ENCODE data around the gene CHST9.

The CHST9 gene

DNA sequence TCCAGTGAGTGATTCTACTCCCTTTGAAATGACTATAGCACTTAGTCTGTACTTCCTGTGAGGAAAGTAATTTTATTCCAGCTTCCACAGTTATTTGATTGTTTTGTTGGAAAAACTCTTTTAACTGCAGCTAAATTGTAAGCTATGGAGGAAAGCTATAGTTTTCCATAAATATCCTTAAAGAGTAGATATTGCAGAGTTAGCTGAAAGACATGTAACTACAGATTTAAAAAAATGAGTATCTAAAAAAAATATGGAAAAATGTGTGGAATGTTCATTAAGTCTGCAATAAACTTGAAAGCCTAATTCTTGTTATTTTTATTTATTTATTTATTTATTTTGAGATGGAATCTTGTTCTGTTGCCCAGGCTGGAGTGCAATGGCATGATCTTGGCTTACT is 262.8 kb downstream of the CHST9 start:
- DNase-seq: no peak

DNA sequence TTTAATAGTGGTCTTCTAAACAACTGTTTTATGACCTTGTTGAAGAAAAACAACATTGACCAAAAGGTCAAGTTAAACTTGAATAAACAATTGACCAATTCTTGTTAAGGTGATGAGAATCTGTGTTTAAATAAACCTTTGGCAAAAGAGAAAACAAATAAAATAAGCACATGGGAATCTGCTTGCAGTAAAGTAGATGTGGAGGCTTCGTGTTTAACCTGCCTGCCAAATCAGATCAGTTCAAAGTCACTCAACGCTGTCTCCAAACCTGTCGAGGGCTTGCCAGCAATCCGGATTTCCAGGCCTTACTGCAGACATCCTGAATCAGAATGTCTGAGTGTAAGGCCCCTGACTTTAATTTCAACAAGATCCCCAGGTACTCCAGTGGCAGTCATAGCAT is 264.5 kb downstream of the CHST9 start:
- no peak for DNase-seq

- DNase-seq: no peak
Observed at GRCh38 chr18:26919627-26920026, 265.5 kb downstream of the CHST9 start.

GRCh38 chr18:26919201-26919600 is 265.9 kb downstream of the CHST9 start:
- DNase-seq: no peak

DNA sequence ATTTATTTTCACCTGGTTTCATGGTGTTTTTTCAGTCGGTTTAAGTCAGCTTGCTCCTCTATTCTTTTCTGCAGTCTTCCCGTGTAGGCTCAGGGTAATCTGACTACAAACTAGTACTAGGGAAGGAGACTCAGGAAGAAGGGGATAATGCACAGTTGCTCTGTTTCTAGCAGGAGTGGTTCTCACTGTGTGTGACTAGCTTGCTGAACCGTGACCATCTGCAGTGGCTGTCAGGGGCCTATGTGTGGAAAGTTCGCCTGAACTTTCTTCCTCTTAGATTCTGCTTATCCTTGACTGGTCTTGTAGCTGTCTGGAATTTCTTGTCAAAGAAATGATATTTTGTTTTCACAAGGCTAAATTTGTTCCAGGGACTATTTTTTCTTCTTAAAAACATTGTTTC is 273.3 kb downstream of the CHST9 start:
- no peak for DNase-seq

DNA sequence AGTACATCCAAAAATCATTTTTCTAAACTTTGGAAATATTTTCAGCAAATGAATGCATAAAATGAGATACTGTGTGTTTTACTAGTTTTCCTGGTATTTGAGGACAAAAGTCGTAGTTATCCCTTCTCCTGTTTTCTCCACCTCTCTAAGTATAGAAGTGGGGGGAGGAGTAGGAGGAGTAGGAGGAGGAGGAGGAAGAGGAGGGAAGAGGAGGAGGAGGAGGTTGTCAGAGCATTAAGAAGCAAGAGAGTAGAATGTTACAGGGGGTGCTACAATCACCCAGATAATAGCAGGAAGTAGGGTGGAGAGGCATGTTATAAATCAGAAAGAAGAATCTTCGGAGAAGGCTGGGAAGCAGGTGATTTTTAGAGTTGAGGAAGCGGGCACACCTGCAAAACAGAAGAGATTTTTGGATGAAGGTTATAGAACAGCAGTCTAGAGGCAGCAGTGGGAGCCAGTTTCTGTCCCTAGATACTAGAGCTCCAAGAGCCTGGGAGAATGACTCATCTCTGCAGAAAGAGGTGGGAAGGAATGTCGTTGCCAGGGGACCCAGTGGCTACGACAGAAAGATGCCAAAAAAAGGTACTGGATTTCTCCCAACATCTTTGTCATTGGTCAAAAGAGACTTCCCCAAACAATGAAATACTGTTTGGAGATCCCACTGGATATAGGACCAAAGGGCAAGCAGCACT is 275.4 kb downstream of the CHST9 start:
- no peak for DNase-seq

GRCh38 chr18:26908906-26909305 is 276.2 kb downstream of the CHST9 start:
- no peak for DNase-seq

GRCh38 chr18:26902291-26902690 is 282.8 kb downstream of the CHST9 start:
- DNase-seq: no peak

- no peak for DNase-seq
Observed at GRCh38 chr18:26901020-26901419, 284.1 kb downstream of the CHST9 start.

DNA sequence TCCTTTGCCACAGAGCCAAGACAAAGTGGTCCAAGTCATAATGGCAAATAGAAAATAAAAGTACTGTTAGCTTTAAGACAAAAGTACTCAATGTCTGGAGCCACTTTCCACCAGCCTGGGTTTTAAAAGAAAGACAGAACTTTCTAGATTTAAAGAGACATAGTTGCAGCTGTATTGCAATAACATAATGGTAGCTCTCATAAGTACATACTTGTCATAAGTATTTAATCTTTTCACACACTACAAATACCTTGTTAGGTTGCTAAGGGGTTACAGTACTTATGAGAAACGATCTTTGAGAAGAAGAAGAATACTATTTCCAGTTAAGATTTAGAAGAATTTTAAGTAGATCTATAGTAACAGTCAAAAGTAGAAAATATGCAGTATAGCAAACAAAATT is 290.7 kb downstream of the CHST9 start:
- DNase-seq: no peak

DNA sequence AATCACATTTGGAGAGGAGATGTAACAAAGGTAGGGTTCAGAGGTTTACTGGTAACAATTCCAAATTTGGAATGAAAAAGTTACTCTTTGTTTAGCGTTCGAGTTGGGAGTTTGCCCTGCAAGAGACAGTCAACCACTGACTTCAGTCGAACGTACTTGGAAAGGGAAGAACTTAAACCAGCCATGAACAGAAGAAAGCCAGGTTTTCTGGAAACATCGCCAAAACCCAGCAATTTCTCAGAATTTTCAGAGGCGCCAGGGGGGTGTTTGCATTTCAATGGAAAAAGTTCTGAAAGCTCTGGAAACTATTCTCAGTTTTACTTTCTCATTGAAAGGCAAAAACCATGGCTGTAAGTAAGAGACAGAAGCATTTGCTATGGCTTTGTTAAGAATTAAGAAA is 291.1 kb downstream of the CHST9 start:
- no peak for DNase-seq

DNA sequence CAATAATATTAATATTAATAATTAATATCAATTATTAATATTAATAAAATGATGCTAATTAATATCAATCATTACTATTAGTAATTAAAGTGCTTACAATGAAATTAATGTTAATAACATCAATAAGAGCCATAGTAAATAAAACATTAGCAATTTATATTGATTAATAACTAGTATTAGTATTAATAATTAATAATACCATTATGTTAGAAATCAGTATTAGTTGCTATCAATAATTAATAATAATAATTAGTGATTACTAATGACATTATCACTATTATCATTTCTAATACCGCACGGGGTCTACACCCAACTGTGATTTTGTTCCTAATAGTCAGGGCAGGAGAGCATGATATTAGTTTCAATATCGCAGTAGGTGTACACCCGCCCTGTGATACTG is 296.8 kb downstream of the CHST9 start:
- no peak for DNase-seq

- no peak for DNase-seq
Observed at GRCh38 chr18:26875040-26875654, 310.0 kb downstream of the CHST9 start.

DNA sequence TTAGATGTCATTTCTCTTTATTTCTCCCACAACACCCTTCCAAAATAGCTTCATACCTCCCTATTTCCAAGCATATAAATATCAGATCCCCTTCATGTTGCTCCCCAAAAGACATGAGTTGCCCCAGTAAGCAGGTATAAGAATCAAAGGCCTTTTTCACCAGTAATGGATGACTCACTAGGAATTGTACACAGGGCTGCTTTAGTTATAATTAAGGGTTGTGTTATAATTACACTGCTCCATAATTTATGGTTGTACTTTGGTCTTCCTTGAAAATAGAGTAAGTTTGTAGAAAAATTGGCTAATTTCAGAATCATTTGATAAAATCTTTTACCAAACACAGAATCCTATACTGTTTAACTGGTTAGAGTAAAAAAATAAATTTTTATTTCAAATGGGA is 310.8 kb downstream of the CHST9 start:
- DNase-seq: no peak

- peak; percentile 15 for DNase-seq
Observed at GRCh38 chr18:26869640-26870039, 315.5 kb downstream of the CHST9 start.

DNA sequence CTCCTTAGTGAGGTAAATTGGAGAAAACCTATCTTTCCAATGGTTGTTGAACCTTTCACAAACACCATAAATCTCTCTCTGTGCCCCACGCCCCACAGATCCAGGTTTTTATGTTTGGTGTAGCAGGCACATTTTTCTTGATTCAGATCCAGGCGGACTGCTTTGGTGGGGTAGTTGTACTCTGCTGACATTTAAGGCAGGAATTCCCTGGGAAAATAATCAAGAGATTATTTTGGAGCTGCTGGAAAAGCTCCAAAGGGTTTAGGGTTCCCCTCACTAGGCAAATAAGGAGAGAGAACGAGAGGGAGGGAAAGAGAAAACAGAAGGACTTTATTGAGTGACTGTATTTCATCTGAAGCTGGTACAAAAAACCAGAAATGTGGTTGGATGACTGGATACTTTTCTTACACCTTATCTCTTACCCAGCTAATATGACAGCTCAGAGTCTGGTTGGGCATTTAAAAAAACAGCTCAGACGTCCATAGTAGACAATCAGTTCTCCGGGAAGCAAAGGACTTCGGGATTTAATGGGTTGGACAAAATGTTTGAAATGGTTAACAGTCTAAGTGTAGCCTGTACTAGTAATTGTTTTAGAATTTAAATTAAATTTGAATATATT is 316.0 kb downstream of the CHST9 start:
- no peak for DNase-seq

DNA sequence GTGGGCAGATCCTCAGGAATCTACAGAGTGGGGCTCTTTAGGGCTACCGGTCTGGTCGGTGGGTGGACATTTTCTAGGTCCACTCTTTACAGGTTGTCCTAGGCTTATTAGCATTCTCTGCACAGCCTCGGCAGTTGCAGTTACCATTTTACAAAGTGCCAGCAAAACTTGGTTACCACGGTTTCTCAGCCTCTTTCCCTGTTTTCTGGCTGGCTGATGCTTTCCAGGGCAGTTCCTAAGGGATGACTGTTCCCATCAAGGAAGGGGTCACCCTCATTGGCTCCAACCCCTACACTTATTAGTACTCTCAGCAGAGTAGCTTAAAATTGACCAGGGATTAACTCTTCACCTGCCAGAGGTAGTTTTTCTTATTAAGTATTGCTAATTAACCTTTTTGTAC is 317.6 kb downstream of the CHST9 start:
- no peak for DNase-seq

- DNase-seq: no peak
Observed at GRCh38 chr18:26865557-26865956, 319.6 kb downstream of the CHST9 start, which contains the start of gene AQP4. TSS of gene AQP4 (minus strand) at chr18:26865707. CDS start at chr18:26865689, 18 bp downstream.

DNA sequence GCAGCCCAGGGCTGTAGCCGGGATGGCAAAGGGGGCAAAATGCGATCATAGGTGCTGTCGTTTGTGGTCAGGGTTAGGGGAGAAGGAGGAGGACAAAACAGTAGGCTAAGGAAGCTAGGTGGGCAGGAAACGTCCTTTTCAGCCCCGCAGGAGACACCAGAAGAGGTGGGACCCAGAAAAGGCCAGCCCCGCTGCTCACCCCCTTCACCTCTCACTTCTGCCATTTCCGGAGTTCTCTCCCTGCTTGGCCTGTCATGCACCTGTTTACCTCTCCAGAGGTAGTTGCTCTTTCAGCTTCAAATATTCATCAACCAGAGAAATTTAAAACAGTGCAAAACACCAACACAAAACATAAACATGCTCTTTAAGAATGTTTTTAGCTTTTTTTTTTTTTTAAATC is 320.4 kb downstream of the CHST9 start:
- DNase-seq: no peak

DNA sequence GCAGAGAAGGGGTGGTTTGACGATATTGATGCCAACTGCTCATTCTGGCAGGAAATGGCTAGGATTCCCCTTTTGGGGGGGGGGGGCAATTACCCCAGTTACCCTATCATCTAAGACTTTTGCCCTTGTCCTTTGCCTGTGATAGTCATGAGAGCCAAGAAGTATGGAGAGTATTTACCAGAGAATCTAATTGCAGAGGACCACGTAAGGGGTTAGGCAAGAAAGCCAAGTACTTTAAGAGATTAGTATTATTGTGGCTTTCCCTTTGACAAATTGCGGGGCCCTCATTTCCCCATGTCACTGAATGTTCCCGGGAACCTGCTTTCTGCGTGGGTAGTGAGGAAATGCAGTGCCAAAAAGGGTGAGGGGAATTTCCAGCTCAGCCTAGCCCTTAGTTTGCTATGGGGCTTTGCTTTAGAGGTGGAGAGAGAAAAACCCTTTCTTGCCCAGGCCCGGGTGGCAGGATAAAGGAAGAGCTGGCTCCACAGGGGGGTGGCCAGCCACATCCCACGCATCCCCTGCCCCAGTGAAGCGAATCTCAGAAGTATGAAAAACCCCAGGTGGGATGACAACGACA is 321.1 kb downstream of the CHST9 start:
- DNase-seq: no peak

GRCh38 chr18:26863122-26863879 is 321.8 kb downstream of the CHST9 start:
- DNase-seq: no peak

GRCh38 chr18:26862084-26862483 is 323.0 kb downstream of the CHST9 start:
- DNase-seq: no peak
